Measurements from ENCODE around the gene UMOD. TPM values are rescaled to one million over a fixed set of nuclear protein-coding genes. Genes with fewer than 3 reads are reported as not detected.

Gene UMOD
- total and polyA plus RNA-seq, 2 donors (not counting 3 experiments of a cell fraction or from before 2014, with no cell fraction given), result not detected

DNA sequence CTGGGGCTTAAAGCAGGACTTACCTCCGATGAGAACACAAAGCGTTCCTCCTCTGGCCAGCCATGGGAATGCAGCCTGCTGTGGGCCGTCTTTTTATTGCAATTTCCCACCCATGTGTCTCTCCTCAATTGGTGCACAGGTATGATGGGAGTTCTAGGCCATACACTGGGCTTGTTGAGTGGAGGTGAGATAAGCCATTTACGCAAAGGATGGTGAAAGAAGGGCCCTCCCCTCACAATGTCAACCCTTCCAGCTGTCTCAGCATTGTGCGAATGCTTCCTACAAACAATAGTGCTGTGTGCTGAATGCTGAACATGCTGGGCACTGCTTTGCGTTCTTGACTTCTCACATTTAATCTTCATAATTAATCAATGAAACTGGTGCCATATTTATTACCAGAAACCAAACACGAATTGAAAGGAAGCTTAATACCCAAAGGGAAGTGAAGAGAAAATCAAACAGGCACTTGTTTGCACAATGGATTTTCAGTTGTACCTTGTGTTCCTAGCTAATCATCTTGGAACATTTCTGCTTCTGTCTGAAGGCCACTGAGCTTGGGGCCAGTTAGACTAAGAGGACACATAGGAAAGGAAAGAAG, 25.0 kb downstream of the UMOD start, which contains the start of gene GP2:
Gene GP2, minus strand, starts transcription at position 70 of the 598 bp plus-strand sequence. CDS start 1,082 bp downstream, outside the sequence.
- Histone ChIP-seq H3K9me1 (replicated peaks; ENCODE audit: control insufficient read depth, extremely low read depth, insufficient read depth, low read length) (no peaks in the 10 kb centered on the region), H3K36me3 (ENCODE audit: control insufficient read depth in 2 of 2, extremely low read depth in 1 of 2, insufficient read depth in 2 of 2, low read length in 2 of 2) (no peaks in the 10 kb centered on the region), H3K9me3 (replicated peaks; ENCODE audit: control insufficient read depth, insufficient read depth, low read length) (no peaks in the 10 kb centered on the region), H4K20me1 (replicated peaks; ENCODE audit: control insufficient read depth, extremely low read depth, insufficient read depth, low read length) (no peaks in the 10 kb centered on the region), H3K9ac (replicated peaks; ENCODE audit: extremely low read depth, insufficient read depth, low read length) (no peak within 1 kb of the TSS), H3K4me3 (replicated peaks in 1 of 3; ENCODE audit: insufficient read depth in 1 of 3, low read depth in 1 of 3, low read length in 3 of 3) (no peak within 1 kb of the TSS), H2AFZ (ENCODE audit: low read depth, low read length) (no peak within 1 kb of the TSS), H3K27me3 (ENCODE audit: control insufficient read depth in 2 of 2, insufficient read depth in 2 of 2, low read length in 2 of 2) (no peaks in the 10 kb centered on the region), H3K4me1 (ENCODE audit: control insufficient read depth, extremely low read depth, insufficient read depth, low read length) (no peaks in the 10 kb centered on the region), H3K4me2 (ENCODE audit: insufficient read depth, low read length) (no peak within 1 kb of the TSS), H3K79me2 (ENCODE audit: control insufficient read depth, insufficient read depth, low read length) (no peaks in the 10 kb centered on the region), H3K27ac (ENCODE audit: insufficient read depth, low read depth, low read length) (no peak within 1 kb of the TSS)
- FAIRE-seq (no peak), DNase-seq (ENCODE audit: low read depth, low spot score) (no peak)
- no TSS peak for BruUV-seq (replicated peaks)
- dilution Hi-C loops (cut with MboI; ENCODE audit: extremely low pct_ligation_motif_present, low sequenced_read_pairs), result no loop called here
- POLR2A ChIA-PET, result no interaction called here
- no peak for TF ChIP-seq MYC (IDR thresholded peaks at IDR 0.05; ENCODE audit: low read depth, low read length)
- TF ChIP-seq, protein P1, sequence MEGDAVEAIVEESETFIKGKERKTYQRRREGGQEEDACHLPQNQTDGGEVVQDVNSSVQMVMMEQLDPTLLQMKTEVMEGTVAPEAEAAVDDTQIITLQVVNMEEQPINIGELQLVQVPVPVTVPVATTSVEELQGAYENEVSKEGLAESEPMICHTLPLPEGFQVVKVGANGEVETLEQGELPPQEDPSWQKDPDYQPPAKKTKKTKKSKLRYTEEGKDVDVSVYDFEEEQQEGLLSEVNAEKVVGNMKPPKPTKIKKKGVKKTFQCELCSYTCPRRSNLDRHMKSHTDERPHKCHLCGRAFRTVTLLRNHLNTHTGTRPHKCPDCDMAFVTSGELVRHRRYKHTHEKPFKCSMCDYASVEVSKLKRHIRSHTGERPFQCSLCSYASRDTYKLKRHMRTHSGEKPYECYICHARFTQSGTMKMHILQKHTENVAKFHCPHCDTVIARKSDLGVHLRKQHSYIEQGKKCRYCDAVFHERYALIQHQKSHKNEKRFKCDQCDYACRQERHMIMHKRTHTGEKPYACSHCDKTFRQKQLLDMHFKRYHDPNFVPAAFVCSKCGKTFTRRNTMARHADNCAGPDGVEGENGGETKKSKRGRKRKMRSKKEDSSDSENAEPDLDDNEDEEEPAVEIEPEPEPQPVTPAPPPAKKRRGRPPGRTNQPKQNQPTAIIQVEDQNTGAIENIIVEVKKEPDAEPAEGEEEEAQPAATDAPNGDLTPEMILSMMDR (IDR thresholded peaks at IDR 0.05; ENCODE audit: extremely low read depth in 1 of 2, insufficient read depth in 1 of 2, low read depth in 1 of 2, low read length in 2 of 2), result no peak
- TF ChIP-seq JUN (IDR thresholded peaks at IDR 0.05; ENCODE audit: borderline replicate concordance, insufficient read depth, insufficient read length, low read depth), result no peak
- no peak for TF ChIP-seq POLR2AphosphoS5 (IDR thresholded peaks at IDR 0.05; ENCODE audit: insufficient read depth, low read depth, low read length)
- TF ChIP-seq EZH2 (IDR thresholded peaks at IDR 0.05; ENCODE audit: borderline replicate concordance, low read depth, low read length, severe bottlenecking), result no peak
- no peak for TF ChIP-seq FOS (IDR thresholded peaks at IDR 0.05; ENCODE audit: borderline replicate concordance, insufficient read depth, low read length)
- TF ChIP-seq, protein P2, sequence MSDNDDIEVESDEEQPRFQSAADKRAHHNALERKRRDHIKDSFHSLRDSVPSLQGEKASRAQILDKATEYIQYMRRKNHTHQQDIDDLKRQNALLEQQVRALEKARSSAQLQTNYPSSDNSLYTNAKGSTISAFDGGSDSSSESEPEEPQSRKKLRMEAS (IDR thresholded peaks at IDR 0.05; ENCODE audit: insufficient read depth, insufficient read length), result no peak
- no peak for TF ChIP-seq GATA2 (IDR thresholded peaks at IDR 0.05; ENCODE audit: insufficient read depth, insufficient read length, low read depth, low read length)
- no peak for TF ChIP-seq POLR2A (IDR thresholded peaks at IDR 0.05; ENCODE audit: low read depth, low read length)
- CTCF ChIA-PET, result no interaction called here
- intact Hi-C loops (cut with micrococcal nuclease), result no loop called here
